ENCODE measurements around the gene OTOA. TPM values are rescaled to one million over a fixed set of nuclear protein-coding genes. Genes with fewer than 3 reads are reported as not detected.
A peak's percentile ranks its signal among the peaks of the same experiment; 100 is the strongest.

Gene OTOA
- total and polyA plus RNA-seq, 2 of the 13 experiments (the other 11 are each of a cell fraction or from before 2014, with no cell fraction given) = 0.05 to 0.15 TPM

DNA sequence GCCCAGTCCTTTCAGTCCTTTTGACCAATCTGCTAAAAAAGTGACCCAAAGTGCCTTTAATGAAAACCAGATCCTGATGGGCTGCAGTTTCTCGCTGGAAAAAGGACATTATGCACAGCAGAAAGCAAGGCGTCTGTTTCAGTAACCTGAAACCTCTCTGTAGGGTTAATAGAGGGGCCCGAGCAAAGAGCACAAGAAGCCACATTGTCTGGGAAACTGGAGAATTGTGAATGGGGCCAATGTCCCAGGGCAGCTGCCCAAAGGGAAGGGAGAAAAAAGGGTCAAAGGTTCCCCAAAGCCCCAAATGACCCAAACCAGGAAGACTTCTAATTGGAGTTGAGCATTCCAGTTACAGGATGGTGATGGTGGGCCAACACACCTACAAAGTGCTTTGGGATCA, 3.0 kb downstream of the OTOA start (continued):
- TF ChIP-seq ZNF318 (CRISPR knock-in tag; IDR thresholded peaks at IDR 0.05) = no peak
- no peak for TF ChIP-seq ZNF430 (CRISPR knock-in tag; IDR thresholded peaks at IDR 0.05)
- no peak for TF ChIP-seq ZNF775 (CRISPR knock-in tag; IDR thresholded peaks at IDR 0.05; ENCODE audit: borderline replicate concordance)
- TF ChIP-seq SOX6 (IDR thresholded peaks at IDR 0.05) = no peak
- peak; percentile 72 for TF ChIP-seq SOX6 (CRISPR knock-in tag; IDR thresholded peaks at IDR 0.05)
- TF ChIP-seq ZZZ3 (CRISPR knock-in tag; IDR thresholded peaks at IDR 0.05; ENCODE audit: borderline replicate concordance) = no peak
- peak; percentile 76 for TF ChIP-seq PHF21A (CRISPR knock-in tag; IDR thresholded peaks at IDR 0.05)
- no peak for TF ChIP-seq ZNF720 (CRISPR knock-in tag; IDR thresholded peaks at IDR 0.05)
- no peak for TF ChIP-seq MIER3 (CRISPR knock-in tag; IDR thresholded peaks at IDR 0.05; ENCODE audit: borderline replicate concordance)
- no peak for TF ChIP-seq GRHL1 (CRISPR knock-in tag; conservative IDR thresholded peaks at IDR 0.05)
- TF ChIP-seq SNAPC2 (CRISPR knock-in tag; IDR thresholded peaks at IDR 0.05) = no peak
- TF ChIP-seq ZFAT (CRISPR knock-in tag; conservative IDR thresholded peaks at IDR 0.05) = no peak
- no peak for TF ChIP-seq SMC3 (IDR thresholded peaks at IDR 0.05; ENCODE audit: low read length)
- TF ChIP-seq EHMT2 (IDR thresholded peaks at IDR 0.05; ENCODE audit: borderline replicate concordance, low read depth, low read length) = peak; percentile 46; the same call in 1 of the 2 replicates
- TF ChIP-seq, protein P1, sequence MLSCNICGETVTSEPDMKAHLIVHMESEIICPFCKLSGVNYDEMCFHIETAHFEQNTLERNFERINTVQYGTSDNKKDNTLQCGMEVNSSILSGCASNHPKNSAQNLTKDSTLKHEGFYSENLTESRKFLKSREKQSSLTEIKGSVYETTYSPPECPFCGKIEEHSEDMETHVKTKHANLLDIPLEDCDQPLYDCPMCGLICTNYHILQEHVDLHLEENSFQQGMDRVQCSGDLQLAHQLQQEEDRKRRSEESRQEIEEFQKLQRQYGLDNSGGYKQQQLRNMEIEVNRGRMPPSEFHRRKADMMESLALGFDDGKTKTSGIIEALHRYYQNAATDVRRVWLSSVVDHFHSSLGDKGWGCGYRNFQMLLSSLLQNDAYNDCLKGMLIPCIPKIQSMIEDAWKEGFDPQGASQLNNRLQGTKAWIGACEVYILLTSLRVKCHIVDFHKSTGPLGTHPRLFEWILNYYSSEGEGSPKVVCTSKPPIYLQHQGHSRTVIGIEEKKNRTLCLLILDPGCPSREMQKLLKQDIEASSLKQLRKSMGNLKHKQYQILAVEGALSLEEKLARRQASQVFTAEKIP (CRISPR knock-in tag; IDR thresholded peaks at IDR 0.05; ENCODE audit: borderline replicate concordance) = no peak
- TF ChIP-seq ZNF781 (CRISPR knock-in tag; IDR thresholded peaks at IDR 0.05; ENCODE audit: borderline replicate concordance, not compliant biosample characterization) = no peak
- TF ChIP-seq UBTF (CRISPR knock-in tag; IDR thresholded peaks at IDR 0.05) = no peak
